Esophagus squamous epithelium (tissue), 4 donors: ENCODE results near the gene SPATA46.

ENCODE experiments used
- POLR2A ChIP-seq, 4 donors: fragments of 450-650 bp; IDR thresholded peaks; one replicate each; pipeline ENCODE4 v1.6.1; 2017; ENCODE audit warnings: antibody characterized with exemption in 4 of 4, mild to moderate bottlenecking in 4 of 4, moderate library complexity in 3 of 4
- TF ChIP-seq, protein P1 (sequence below), 6 experiments: fragments of 450-650 bp in 4 of 6; fragments of 200-600 bp in 2 of 6; sonication (generic) in 2 of 6; IDR thresholded peaks; one replicate each; pipeline ENCODE4 v1.5.1; 2016 to 2019; ENCODE audit warnings: antibody characterized with exemption in 6 of 6, mild to moderate bottlenecking in 4 of 6, moderate library complexity in 4 of 6

DNA sequence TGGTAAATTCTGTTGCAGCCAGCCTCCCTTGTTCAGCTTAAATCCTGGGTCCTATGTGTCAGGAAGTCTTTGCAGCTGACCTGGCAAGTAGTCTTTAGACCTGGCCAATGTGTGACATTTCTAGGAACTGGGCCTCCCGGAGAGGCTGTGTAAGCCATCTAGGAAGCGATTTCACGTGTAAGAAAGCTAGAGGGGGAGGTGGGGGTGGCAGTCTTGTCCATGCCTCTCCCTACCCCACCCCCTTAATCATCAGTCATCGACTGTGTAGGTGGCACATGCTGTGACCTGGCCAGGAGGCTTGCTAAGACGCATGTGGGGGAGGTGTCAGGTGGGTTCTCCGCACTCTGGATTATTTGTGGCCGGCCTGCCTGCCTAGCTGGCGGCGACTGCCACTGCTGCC is 13.3 kb upstream of the SPATA46 start:
- TF ChIP-seq, protein P1, sequence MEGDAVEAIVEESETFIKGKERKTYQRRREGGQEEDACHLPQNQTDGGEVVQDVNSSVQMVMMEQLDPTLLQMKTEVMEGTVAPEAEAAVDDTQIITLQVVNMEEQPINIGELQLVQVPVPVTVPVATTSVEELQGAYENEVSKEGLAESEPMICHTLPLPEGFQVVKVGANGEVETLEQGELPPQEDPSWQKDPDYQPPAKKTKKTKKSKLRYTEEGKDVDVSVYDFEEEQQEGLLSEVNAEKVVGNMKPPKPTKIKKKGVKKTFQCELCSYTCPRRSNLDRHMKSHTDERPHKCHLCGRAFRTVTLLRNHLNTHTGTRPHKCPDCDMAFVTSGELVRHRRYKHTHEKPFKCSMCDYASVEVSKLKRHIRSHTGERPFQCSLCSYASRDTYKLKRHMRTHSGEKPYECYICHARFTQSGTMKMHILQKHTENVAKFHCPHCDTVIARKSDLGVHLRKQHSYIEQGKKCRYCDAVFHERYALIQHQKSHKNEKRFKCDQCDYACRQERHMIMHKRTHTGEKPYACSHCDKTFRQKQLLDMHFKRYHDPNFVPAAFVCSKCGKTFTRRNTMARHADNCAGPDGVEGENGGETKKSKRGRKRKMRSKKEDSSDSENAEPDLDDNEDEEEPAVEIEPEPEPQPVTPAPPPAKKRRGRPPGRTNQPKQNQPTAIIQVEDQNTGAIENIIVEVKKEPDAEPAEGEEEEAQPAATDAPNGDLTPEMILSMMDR (IDR thresholded peaks at IDR 0.05) = no peak
- no peak for TF ChIP-seq POLR2A (IDR thresholded peaks at IDR 0.05)
